ENCODE results near the gene PLCG2. TPM values are rescaled to one million over a fixed set of nuclear protein-coding genes. Genes with fewer than 3 reads are reported as not detected.

The PLCG2 gene
- total RNA-seq, 1 experiment from 2014 or later = 6.0 TPM

DNA sequence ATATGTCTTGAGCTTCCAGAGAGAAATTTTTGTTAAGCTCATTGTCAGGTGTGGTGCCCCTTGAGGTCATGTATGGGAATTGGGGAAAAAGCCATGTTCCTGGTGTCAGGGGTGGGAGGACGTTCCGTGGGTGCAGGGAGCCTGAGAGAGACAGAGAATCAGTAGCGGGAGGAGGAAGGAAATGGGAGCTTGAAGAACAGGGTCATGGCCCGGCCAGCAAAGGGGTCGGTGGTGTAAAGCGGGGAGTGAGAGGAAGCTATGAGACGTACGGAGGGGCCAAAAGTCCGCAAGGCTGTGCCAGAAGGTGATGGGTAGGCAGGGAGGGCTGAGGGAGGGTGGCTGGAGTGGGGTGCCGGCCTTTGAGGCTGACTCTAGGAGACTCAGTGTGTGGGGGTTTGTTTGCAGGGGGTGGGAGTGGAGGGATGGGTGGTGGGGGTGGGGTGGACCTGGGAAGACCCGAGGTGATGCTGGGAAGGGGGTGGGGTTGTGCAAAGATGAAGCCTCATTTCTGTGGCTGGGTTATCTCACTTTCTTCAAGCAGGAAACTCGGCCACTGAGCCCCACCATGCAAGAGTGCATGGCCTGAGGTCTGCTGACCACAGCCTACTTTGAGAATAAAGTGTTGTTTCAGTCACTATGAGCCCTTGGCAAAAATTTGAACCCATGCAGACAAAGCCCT, 63.6 kb downstream of the PLCG2 start:
- no peak for DNase-seq
- Histone ChIP-seq H2AFZ (ENCODE audit: low read length) (no peak overlapping the region), H3K23me2 (ENCODE audit: insufficient read length, low read depth, low read length, poor library complexity, severe bottlenecking) (no peaks in the 10 kb centered on the region), H3K9ac (ENCODE audit: extremely low read depth, insufficient read length, low read length) (no peak overlapping the region), H3K79me1 (ENCODE audit: insufficient read depth, low read depth, low read length, poor library complexity, severe bottlenecking) (no peaks in the 10 kb centered on the region), H3K4ac (ENCODE audit: low read depth, low read length) (no peak overlapping the region), H2BK20ac (ENCODE audit: low read depth, low read length, poor library complexity, severe bottlenecking) (no peak overlapping the region), H3K4me2 (ENCODE audit: insufficient read depth, insufficient read length, low read length) (no peak overlapping the region), H3K18ac (ENCODE audit: insufficient read length, low read depth, low read length) (no peak overlapping the region), H3K56ac (ENCODE audit: insufficient read length, low read depth, low read length) (no peak overlapping the region), H2BK120ac (ENCODE audit: low read depth, low read length, poor library complexity, severe bottlenecking) (no peak overlapping the region), H3K27me3 (ENCODE audit: insufficient read depth, low read length) (no peaks in the 10 kb centered on the region), H3K79me2 (ENCODE audit: insufficient read depth, low read length) (no peaks in the 10 kb centered on the region), H4K91ac (ENCODE audit: insufficient read length, low read depth, low read length) (no peak overlapping the region), H3K14ac (ENCODE audit: insufficient read depth, low read length) (no peak overlapping the region), H2BK12ac (ENCODE audit: insufficient read length, low read depth, low read length) (no peak overlapping the region), H4K20me1 (ENCODE audit: control insufficient read depth, insufficient read depth, insufficient read length) (no peaks in the 10 kb centered on the region), H2BK15ac (ENCODE audit: low read depth, low read length) (no peak overlapping the region), H3K23ac (ENCODE audit: insufficient read length, low read depth, low read length) (no peak overlapping the region), H4K8ac (replicated peaks; ENCODE audit: insufficient read length, low read depth, low read length) (no peak overlapping the region), H2AK5ac (ENCODE audit: insufficient read length, low read length) (no peak overlapping the region), H3K27ac (ENCODE audit: insufficient read length, low read depth, low read length) (no peak overlapping the region), H4K5ac (ENCODE audit: insufficient read length, low read depth, low read length) (no peak overlapping the region), H2BK5ac (ENCODE audit: insufficient read length, low read length) (no peak overlapping the region), H3T11ph (ENCODE audit: low read length) (no peak overlapping the region), H3K4me1 (ENCODE audit: insufficient read depth, low read length) (no peaks in the 10 kb centered on the region; the same call in 1 of the 2 replicates), H3K9me3 (ENCODE audit: control insufficient read depth, low read depth, low read length) (no peaks in the 10 kb centered on the region)
- Mint-ChIP-seq H3K36me3 (ENCODE audit: insufficient read depth in 1 of 3, low read depth in 3 of 3) (no peaks in the 10 kb centered on the region; a peak in 2 of 7 replicates), H3K27me3 (ENCODE audit: low read depth) (peaks cover 5% of the 10 kb centered on the region; the same call in 1 of the 2 replicates), H3K9me3 (no peaks in the 10 kb centered on the region; a peak in 2 of 5 replicates), H3K4me1 (peaks cover 0 to 10% of the 10 kb centered on the region in 2 experiments; a peak in 3 of 4 replicates), H3K27ac (no peak overlapping the region), H3K4me3 (no peak overlapping the region)
- TF ChIP-seq, protein P1, sequence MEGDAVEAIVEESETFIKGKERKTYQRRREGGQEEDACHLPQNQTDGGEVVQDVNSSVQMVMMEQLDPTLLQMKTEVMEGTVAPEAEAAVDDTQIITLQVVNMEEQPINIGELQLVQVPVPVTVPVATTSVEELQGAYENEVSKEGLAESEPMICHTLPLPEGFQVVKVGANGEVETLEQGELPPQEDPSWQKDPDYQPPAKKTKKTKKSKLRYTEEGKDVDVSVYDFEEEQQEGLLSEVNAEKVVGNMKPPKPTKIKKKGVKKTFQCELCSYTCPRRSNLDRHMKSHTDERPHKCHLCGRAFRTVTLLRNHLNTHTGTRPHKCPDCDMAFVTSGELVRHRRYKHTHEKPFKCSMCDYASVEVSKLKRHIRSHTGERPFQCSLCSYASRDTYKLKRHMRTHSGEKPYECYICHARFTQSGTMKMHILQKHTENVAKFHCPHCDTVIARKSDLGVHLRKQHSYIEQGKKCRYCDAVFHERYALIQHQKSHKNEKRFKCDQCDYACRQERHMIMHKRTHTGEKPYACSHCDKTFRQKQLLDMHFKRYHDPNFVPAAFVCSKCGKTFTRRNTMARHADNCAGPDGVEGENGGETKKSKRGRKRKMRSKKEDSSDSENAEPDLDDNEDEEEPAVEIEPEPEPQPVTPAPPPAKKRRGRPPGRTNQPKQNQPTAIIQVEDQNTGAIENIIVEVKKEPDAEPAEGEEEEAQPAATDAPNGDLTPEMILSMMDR (conservative IDR thresholded peaks at IDR 0.05) = peak; percentile 39; the same call in 2 of the 3 replicates
- WGBS (ENCODE audit: extremely low coverage, insufficient read length, low lambda C conversion rate) = no CpG with 5 or more reads among the region's 12 CpGs
